Activated T-cell treated with anti-CD3 and anti-CD28 coated beads, Interleukin-2, amount 50 U/mL, for 24 hours (primary cell): ENCODE measurements around the gene C1orf116.

Source experiments
- DNase-seq: peaks from one replicate; pipeline ENCODE4 v3.0.0-alpha.2; 2020
- H3K27ac Mint-ChIP-seq: 2 replicates; pipeline ENCODE4 v1.8.0; 2020; ENCODE audit warnings: mild to moderate bottlenecking, mixed read lengths
- H3K27me3 Mint-ChIP-seq: 2 replicates; pipeline ENCODE4 v1.8.0; 2020; ENCODE audit warnings: mixed read lengths
- H3K36me3 Mint-ChIP-seq: 2 replicates; pipeline ENCODE4 v1.8.0; 2020; ENCODE audit warnings: low read depth, mixed read lengths
- H3K4me1 Mint-ChIP-seq: 2 replicates; pipeline ENCODE4 v1.8.0; 2020; ENCODE audit warnings: low read depth, mixed read lengths
- H3K4me3 Mint-ChIP-seq: 2 replicates; pipeline ENCODE4 v1.8.0; 2020; ENCODE audit warnings: mild to moderate bottlenecking, moderate library complexity, mixed read lengths
- H3K9me3 Mint-ChIP-seq: 2 replicates; pipeline ENCODE4 v1.8.0; 2020; ENCODE audit warnings: mixed read lengths

C1orf116 gene

DNA sequence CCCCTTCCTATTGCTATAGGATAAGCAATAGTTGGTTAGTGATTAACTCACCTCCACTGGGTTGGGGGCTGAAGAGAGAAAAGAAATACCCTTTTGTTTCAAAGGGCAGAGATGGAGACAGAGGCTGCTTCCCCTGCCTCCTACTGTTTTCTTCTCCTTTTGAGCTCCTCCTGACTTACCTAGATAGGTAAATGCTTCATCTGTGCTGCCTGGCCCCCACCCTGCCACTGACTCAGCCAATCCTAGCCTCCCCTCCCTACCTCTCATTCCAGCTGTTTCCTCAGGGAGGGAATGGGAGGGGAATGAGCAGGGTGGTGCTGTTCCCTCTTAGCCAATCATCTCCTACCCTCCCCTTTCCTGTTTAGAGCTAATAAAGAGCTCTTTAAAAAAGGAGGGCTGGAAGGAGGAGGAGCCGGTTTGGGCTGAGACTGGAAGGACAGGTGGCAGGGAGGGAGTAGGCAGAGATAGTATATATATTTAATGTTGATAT is at the start of gene C1orf116:
Gene C1orf116 (minus strand): TSS at position 229 of the 490 bp plus-strand sequence. CDS start 5,158 bp downstream, outside the sequence.
- no peak for DNase-seq
- Mint-ChIP-seq H3K4me1 (peaks cover 2% of the 10 kb centered on the region), H3K27me3 (peaks cover 47% of the 10 kb centered on the region), H3K36me3 (no peaks in the 10 kb centered on the region), H3K9me3 (no peaks in the 10 kb centered on the region), H3K4me3 (no peak within 1 kb of the TSS), H3K27ac (no peak within 1 kb of the TSS)

DNA sequence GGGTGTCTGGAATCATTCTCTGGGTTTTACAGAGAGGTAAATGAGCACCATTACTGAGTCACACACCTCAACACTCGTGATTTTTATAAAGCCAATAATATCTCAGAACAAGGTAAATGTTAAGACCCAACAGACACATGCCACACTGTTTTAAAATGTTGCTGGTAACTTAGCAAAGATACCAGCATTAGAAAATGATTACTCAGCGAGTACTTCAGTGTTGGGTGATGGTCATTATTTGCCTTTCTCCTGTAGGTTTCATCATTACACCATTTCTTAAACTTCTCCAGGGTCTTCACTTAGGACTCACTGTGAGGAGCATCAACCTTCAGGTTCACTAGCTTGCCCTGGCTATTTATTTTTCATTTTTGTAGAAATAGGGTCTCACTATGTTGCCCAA is 49.2 kb upstream of the C1orf116 start:
- Mint-ChIP-seq H3K4me3 (no peak overlapping the region), H3K27me3 (peaks cover 28% of the 10 kb centered on the region), H3K36me3 (no peaks in the 10 kb centered on the region), H3K27ac (no peak overlapping the region), H3K4me1 (peaks cover 13% of the 10 kb centered on the region), H3K9me3 (no peaks in the 10 kb centered on the region)
- DNase-seq, result no peak

DNA sequence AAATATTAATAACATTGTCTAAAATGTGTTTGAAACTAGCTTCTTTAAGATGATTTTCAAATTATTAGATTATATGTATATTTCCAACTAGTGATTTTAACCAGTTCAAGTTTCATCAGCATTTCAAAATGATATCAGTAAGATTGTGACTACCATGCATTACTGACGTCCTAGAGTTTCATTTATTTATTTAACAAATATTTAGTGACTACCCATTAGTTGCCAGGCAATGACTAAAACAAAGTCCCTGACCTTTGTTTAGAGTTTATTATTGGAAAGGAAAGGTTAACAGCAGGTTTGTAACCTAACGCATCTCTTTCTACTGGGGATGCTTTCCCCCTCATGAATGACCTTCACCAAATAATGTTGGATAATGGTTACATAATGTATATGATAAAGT is 48.5 kb upstream of the C1orf116 start:
- DNase-seq, result no peak
- peaks cover 13% of the 10 kb centered on the region for H3K4me1 Mint-ChIP-seq
- H3K27me3 Mint-ChIP-seq, result peaks cover 28% of the 10 kb centered on the region
- no peaks in the 10 kb centered on the region for H3K9me3 Mint-ChIP-seq
- no peaks in the 10 kb centered on the region for H3K36me3 Mint-ChIP-seq
- no peak overlapping the region for H3K4me3 Mint-ChIP-seq
- H3K27ac Mint-ChIP-seq, result no peak overlapping the region

DNA sequence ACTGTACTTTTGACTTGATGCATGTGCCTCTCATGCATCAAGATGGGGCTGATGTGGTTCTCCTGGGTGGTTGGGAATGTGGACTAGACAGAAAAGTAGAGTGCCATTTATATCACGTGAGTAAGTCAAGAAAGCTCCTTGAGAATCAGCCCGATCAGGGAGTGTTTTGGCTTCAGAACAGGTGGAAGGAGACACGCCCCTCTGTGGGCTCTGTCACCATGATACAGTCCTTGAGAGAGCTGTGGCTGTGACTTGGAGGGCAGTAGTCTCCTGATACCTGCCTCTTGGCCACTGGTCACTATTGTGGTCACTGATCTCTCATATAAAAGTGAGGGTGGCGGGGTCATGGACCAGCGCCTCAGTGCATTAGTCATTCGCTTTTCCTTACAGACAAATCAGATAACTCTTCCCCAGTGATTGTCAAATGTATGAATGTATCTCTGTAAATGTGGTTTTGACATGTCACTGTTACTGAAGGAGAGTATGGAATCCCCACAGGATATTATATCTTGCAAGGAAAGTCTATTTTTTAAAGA is 47.2 kb upstream of the C1orf116 start:
- no peaks in the 10 kb centered on the region for H3K9me3 Mint-ChIP-seq
- no peak for DNase-seq
- H3K36me3 Mint-ChIP-seq, result no peaks in the 10 kb centered on the region
- H3K27ac Mint-ChIP-seq, result no peak overlapping the region
- H3K4me1 Mint-ChIP-seq, result peaks cover 7% of the 10 kb centered on the region
- H3K27me3 Mint-ChIP-seq, result peaks cover 28% of the 10 kb centered on the region
- no peak overlapping the region for H3K4me3 Mint-ChIP-seq

DNA sequence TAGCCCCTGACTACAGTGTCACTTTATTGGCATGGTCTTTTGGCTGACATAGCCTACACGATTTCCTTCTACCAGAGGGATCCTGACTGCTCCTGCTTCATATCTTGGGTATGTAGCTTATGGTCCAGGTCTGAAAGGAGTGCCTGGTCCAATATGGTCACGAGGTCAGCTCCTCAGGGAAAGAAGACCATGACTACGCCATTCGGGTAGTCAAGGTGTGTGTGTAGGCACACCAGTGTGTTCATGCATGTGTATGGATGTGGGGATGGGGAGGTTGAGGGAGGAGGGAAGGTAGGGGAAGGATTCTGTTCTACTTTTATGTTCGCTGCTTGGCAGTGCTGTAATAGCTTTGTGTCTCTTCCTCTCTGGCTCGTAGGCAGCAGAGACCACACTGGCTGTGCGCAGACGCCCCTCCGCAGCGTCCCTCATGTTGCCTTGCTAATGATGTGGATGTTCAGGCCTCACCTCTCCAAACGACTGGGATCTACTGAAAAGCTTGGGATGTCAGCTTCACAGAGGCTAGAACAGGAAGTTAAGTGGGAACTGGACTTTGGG is 46.1 kb upstream of the C1orf116 start:
- no peak for DNase-seq
- H3K27me3 Mint-ChIP-seq, result peaks cover 20% of the 10 kb centered on the region
- H3K27ac Mint-ChIP-seq, result no peak overlapping the region
- H3K4me1 Mint-ChIP-seq, result peaks cover 2% of the 10 kb centered on the region
- H3K4me3 Mint-ChIP-seq, result no peak overlapping the region
- H3K36me3 Mint-ChIP-seq, result no peaks in the 10 kb centered on the region
- H3K9me3 Mint-ChIP-seq, result no peaks in the 10 kb centered on the region

DNA sequence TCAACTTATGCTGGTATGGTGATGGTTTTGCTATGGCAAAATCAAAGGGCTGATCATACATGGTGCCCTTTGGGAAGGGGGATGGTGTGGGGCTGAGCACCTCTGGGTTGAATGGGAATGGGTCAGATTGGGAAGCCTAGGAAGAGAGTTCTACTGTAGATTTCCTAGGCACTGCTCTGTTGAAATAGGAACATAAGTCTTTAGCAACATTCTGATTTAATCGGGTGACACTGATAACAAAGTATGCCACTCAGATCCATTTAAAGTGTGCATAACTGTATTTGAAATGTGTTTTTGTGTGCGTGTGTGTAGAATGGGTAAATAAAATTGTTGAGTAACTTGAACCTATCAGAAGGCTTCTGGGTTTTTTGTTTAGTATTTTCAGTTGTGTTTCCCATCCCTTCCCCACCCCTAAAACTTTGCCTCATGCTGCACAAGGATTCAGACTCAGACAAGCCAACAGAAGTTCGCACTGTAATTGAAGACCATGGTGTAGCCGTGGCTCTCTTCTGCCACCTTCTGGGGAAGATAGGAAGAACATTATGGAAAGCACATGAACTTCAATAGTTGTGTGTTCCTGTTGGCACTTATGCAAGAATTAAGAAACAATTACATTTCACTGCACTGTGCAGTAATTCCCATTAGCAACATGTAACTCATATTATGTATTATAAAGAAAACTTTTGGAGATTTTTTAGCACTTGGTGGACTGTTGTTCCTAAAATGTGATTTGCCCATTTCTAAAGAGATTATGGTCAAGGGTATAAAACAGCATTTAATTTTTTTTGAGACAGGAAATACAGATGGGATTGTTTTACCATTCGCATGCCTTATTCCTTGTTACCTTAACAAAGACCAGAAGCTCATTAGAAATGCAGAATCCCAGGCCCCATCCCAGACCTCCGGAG is 45.2 kb upstream of the C1orf116 start:
- Mint-ChIP-seq H3K27me3 (peaks cover 12% of the 10 kb centered on the region), H3K36me3 (no peaks in the 10 kb centered on the region), H3K4me1 (peaks cover 2% of the 10 kb centered on the region), H3K27ac (no peak overlapping the region), H3K4me3 (no peak overlapping the region), H3K9me3 (no peaks in the 10 kb centered on the region)
- DNase-seq, result peak; percentile 51

DNA sequence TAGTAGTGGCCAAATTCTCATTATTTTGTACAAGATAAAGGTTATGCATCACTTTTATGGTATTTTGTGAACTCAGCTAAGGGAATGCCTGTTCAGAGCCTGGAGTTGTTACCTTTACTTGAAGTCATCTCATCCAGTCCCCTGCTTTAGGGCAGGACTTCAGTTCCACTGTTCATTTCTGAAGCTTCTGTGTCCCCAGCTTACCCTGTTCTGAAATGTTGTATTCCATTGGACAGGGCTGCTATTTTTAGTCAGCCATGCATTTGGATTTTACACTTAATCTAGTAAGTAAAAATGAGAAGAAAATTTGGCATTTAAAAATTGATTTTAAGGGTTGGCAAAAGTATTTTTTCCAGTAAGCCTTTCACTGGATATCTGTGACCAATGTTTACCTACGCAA is 44.5 kb upstream of the C1orf116 start:
- peaks cover 4% of the 10 kb centered on the region for H3K4me1 Mint-ChIP-seq
- peaks cover 5% of the 10 kb centered on the region for H3K27me3 Mint-ChIP-seq
- H3K9me3 Mint-ChIP-seq, result no peaks in the 10 kb centered on the region
- no peak overlapping the region for H3K4me3 Mint-ChIP-seq
- no peak overlapping the region for H3K27ac Mint-ChIP-seq
- H3K36me3 Mint-ChIP-seq, result no peaks in the 10 kb centered on the region
- no peak for DNase-seq

DNA sequence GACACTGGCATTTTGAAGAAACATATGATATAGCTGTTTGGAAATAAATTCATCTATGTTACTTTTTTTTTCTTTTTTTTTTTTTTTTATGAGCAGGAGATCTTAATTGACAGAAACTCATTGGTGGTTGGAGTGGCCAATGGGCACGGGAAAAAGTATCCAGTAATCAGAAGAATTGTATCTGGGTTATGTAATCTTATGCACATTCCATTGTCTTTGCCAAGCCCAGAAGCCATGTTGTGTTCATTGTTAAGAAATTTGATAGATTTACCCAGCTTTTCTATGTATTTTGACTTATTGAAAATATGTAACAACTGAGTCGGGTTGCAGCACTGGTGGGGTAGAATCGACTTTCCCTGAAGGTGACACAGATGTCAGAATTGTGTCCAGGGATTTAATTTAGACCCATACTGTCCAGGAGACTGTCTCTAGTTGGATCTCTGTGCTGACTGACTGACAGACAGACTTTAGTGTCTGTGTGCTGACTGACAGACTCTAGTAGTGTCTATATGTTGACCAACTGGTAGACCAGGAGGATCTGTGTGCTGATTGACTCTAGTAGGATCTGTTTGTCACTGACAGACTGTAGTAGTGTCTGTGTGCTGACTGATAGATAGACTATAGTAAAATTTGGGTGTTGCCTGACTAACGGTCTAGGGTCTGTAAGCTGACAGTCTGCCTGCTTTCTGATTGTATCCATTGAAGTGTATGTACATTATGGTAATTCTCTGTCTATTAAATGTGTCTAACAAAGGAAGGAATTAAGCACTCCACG is 43.8 kb upstream of the C1orf116 start:
- Mint-ChIP-seq H3K27ac (no peak overlapping the region), H3K36me3 (no peaks in the 10 kb centered on the region), H3K9me3 (no peaks in the 10 kb centered on the region), H3K27me3 (peaks cover 4% of the 10 kb centered on the region), H3K4me3 (no peak overlapping the region), H3K4me1 (peaks cover 10% of the 10 kb centered on the region)
- DNase-seq, result no peak

DNA sequence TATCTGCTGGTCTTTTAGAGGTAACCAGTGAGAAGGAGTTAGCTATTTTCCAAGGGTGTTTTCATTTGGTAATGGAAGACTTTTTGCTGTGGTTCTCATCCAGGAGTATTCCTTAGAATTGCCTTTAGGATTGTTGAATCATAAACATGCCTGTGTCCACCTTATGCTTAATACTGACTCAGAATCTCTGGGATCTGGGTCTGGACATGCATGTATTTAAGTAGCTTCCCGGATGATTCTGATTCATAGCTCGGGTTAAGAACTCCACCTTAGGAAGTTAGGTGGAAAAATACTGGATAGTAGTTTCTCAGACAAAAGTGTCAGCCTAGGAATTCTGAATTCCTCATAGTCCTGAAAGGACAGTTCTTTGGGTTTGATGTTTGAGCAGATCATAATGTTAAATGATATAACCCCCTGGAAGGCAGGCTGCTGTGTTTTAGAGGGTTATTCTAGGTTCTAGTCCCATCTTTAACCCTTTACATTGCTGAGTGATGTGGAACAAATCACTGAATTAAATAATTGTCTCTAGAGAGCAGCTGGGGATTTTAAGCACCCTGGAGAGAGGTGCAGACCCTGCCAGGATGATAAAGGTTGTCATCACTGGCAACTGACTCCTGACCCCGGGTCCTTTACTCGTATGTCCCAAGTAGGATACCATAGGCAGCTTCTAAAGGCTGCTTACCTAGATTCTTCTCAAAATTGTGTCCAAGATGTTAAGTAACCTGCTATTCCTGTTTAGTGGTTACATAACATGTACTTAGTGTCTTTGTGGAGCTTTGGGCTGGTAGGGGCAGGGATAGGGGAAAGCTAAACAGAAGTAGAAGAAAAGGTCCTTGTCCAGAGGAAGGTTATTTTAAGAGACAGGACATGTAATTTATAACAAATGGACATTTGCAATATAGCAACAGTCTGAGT is 41.6 kb upstream of the C1orf116 start:
- no peak overlapping the region for H3K27ac Mint-ChIP-seq
- H3K9me3 Mint-ChIP-seq, result no peaks in the 10 kb centered on the region
- H3K4me1 Mint-ChIP-seq, result peaks cover 30% of the 10 kb centered on the region
- peaks cover 2% of the 10 kb centered on the region for H3K36me3 Mint-ChIP-seq
- no peak overlapping the region for H3K4me3 Mint-ChIP-seq
- H3K27me3 Mint-ChIP-seq, result peaks cover 3% of the 10 kb centered on the region
- no peak for DNase-seq

DNA sequence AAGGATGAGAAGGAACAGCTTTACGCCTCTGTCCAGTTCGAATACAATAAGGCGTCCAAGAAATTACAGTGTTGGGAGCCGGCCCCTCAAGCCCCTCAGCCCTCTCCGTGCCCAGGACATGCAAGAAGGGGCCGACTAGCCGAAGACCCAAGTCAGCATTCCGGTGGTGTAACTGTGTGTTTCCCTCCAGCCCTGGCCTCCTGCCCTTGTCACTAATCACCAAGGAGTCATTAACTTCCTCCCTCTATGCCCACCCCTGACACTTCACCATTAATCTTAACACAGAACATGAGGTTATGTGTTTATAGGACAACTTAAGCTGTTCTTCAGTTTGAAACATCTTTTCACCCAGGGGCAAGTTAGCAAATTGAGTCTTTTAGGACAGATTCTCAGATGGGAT is 39.7 kb upstream of the C1orf116 start:
- no peak for DNase-seq
- Mint-ChIP-seq H3K4me3 (no peak overlapping the region), H3K27ac (no peak overlapping the region), H3K4me1 (peaks cover 31% of the 10 kb centered on the region), H3K27me3 (no peaks in the 10 kb centered on the region), H3K36me3 (peaks cover 10% of the 10 kb centered on the region), H3K9me3 (no peaks in the 10 kb centered on the region)

DNA sequence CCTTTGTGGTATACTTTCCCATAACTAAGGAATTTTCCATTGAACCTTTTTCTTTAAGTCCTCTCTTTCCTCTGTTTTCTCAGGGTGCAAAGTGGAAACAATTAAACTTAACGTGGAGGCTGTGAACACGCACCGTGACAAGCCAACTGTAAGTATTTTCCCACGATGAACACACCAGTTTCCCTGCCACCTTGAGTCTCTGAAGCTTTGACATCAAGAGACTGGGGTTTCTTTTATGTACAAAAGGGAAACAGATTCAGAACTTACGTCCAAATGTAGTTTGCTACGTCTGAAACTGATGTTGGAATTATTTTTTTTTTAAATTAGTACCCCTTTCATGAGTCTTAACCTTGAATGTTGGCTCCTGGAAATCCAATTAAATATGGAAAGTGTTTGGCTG is 38.9 kb upstream of the C1orf116 start:
- H3K4me3 Mint-ChIP-seq, result no peak overlapping the region
- peaks cover 10% of the 10 kb centered on the region for H3K36me3 Mint-ChIP-seq
- no peak overlapping the region for H3K27ac Mint-ChIP-seq
- peaks cover 31% of the 10 kb centered on the region for H3K4me1 Mint-ChIP-seq
- H3K27me3 Mint-ChIP-seq, result no peaks in the 10 kb centered on the region
- H3K9me3 Mint-ChIP-seq, result no peaks in the 10 kb centered on the region
- DNase-seq, result no peak

DNA sequence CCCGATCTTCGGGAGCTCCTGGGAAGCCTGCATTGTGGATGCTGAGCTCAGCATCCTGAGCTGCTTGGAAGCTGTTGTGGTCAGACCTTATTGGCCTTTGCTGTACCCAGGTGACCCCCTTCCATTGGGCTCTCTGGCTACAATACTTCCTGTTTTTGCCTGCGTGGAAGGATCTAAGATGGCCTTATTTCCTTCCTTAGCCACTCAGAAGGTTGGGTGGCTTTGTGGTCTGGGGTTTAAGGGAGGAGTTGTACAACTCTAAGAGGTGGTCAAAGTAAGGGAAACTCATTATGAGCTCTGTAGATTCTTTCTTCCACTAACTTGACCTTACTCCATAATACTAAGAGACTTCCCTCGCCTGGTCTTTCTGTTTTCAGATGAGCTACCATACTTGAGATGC is 38.3 kb upstream of the C1orf116 start:
- H3K9me3 Mint-ChIP-seq, result no peaks in the 10 kb centered on the region
- no peaks in the 10 kb centered on the region for H3K27me3 Mint-ChIP-seq
- no peak overlapping the region for H3K4me3 Mint-ChIP-seq
- H3K4me1 Mint-ChIP-seq, result peaks cover 31% of the 10 kb centered on the region
- H3K36me3 Mint-ChIP-seq, result peaks cover 10% of the 10 kb centered on the region
- H3K27ac Mint-ChIP-seq, result peak overlapping the region; percentile 22
- DNase-seq, result no peak

DNA sequence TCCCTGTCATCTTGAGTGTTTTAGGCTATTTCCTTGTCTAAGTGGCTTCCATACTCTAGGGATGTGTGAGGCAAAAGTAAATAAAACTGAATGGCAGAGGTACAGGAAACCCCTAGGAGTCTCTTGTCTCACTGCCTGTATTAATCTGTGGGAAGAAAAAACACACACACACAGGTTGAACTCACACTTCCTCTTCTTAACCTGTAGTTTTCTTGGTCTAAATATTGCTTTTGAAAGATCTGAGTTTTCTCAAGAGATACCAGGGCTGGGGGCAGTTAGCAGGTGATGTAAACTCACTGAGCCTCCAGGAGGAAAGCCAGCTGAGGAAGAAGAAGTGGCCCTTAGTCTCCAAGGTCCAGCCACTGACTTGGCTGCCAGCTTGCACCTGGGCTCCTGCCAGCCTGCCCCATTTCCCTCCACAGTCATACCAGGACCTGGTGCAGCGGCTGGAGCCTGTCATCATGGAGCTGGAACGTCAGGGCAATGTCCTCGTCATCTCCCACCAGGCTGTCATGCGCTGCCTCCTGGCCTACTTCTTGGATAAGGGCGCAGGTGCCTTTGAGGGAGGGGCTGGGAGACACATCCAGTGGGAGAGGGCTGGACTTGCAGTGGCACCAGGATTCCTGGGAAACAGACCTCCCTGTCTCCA is 37.4 kb upstream of the C1orf116 start:
- peaks cover 13% of the 10 kb centered on the region for H3K36me3 Mint-ChIP-seq
- H3K27me3 Mint-ChIP-seq, result no peaks in the 10 kb centered on the region
- no peak overlapping the region for H3K4me3 Mint-ChIP-seq
- peaks cover 31% of the 10 kb centered on the region for H3K4me1 Mint-ChIP-seq
- no peak for DNase-seq
- no peak overlapping the region for H3K27ac Mint-ChIP-seq
- no peaks in the 10 kb centered on the region for H3K9me3 Mint-ChIP-seq
